ENCODE results near the gene LRRC3. TPM values are rescaled to one million over a fixed set of nuclear protein-coding genes. Genes with fewer than 3 reads are reported as not detected.

Gene LRRC3
- total RNA-seq, 2 donors from 2014 or later: 0.45 to 0.88 TPM

GRCh38 chr21:44418876-44419230 is 36.5 kb upstream of the LRRC3 start:
- DNase-seq (ENCODE audit: low spot score) (no peak), ATAC-seq (no peak)
- Mint-ChIP-seq H3K4me1 (ENCODE audit: low read depth in 2 of 2) (peaks cover 7 to 9% of the 10 kb centered on the region in 2 donors), H3K27me3 (no peaks in the 10 kb centered on the region), H3K9me3 (peaks cover 7% of the 10 kb centered on the region), H3K36me3 (peaks cover 7% of the 10 kb centered on the region), H3K4me3 (no peak overlapping the region), H3K27ac (no peak overlapping the region)

DNA sequence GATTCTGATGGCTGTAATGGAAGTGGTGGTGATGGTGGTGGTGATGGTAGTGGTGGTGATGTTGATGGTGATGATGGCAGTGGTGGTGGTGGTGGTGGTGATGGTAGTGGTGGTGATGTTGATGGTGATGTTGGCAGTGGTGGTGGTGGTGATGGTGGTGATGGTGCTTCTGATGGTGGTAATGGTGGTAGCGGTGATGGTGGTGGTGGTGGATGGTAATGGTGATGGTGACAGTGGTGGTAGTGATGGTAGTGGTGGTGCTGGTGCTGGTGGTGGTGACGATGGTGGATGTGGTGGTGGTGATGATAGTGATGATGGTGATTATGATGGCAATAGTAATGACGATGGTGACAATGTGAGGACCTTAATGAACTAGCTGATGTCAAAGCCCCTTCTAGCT is 35.6 kb upstream of the LRRC3 start:
- H3K4me1 Mint-ChIP-seq (ENCODE audit: low read depth in 2 of 2): peaks cover 7 to 9% of the 10 kb centered on the region in 2 donors
- no peak for ATAC-seq
- no peak for DNase-seq (ENCODE audit: low spot score)
- H3K27me3 Mint-ChIP-seq: no peaks in the 10 kb centered on the region
- H3K27ac Mint-ChIP-seq: no peak overlapping the region
- peaks cover 7% of the 10 kb centered on the region for H3K9me3 Mint-ChIP-seq
- no peak overlapping the region for H3K4me3 Mint-ChIP-seq
- peaks cover 7% of the 10 kb centered on the region for H3K36me3 Mint-ChIP-seq

- Mint-ChIP-seq H3K27me3 (no peaks in the 10 kb centered on the region), H3K27ac (no peak overlapping the region), H3K36me3 (peaks cover 7% of the 10 kb centered on the region), H3K4me1 (ENCODE audit: low read depth in 2 of 2) (peaks cover 7 to 9% of the 10 kb centered on the region in 2 donors), H3K9me3 (peaks cover 7% of the 10 kb centered on the region), H3K4me3 (no peak overlapping the region)
- DNase-seq (ENCODE audit: low spot score): no peak
- no peak for ATAC-seq
Measured at GRCh38 chr21:44420416-44421205, 34.7 kb upstream of the LRRC3 start.

GRCh38 chr21:44421901-44422840 is 33.1 kb upstream of the LRRC3 start:
- Mint-ChIP-seq H3K9me3 (peaks cover 7% of the 10 kb centered on the region), H3K27me3 (no peaks in the 10 kb centered on the region), H3K4me1 (ENCODE audit: low read depth in 2 of 2) (peaks cover 7 to 9% of the 10 kb centered on the region in 2 donors), H3K27ac (no peak overlapping the region), H3K36me3 (peaks cover 7% of the 10 kb centered on the region), H3K4me3 (no peak overlapping the region)
- ATAC-seq (no peak), DNase-seq (ENCODE audit: low spot score) (peak; percentile 34)

- H3K4me3 Mint-ChIP-seq: no peak overlapping the region
- ATAC-seq: no peak
- H3K27me3 Mint-ChIP-seq: no peaks in the 10 kb centered on the region
- H3K27ac Mint-ChIP-seq: no peak overlapping the region
- H3K36me3 Mint-ChIP-seq: peaks cover 7% of the 10 kb centered on the region
- peaks cover 7% of the 10 kb centered on the region for H3K9me3 Mint-ChIP-seq
- peaks cover 9 to 12% of the 10 kb centered on the region in 2 donors for H3K4me1 Mint-ChIP-seq (ENCODE audit: low read depth in 2 of 2)
- no peak for DNase-seq (ENCODE audit: low spot score)
Measured at GRCh38 chr21:44423312-44423821, 31.9 kb upstream of the LRRC3 start.

DNA sequence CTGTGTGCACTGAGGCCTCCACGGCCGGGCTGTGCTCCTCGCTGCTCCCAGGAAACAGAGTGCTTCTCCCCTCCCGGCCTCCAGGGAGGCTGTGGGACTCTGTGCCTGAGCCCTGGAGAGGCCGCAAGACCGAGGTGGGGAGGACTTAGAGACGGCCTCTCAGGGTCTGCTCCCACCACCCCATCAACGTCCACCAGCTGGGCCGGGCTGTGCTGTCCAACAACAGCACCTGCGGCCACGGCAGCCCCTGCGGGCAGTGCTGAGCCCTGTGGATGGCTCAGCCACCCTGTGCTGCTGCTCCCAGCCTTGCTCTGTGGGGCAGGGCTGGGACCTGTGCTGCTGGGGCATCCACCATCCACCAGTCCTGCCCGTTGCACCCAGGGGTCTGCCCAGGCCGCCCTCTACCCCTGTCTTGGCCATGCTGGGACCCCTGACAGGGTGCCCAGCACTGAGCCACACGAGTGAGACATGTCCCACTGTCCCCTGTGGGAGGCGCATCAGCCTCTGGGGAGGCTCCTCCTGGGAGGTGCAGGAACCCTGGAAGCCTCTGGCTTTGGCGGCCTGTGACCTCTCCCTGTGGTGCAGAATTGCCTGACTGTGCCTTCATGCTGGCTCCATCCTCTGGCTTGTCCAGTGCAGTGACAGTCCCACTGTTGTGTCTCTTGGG is 31.2 kb upstream of the LRRC3 start:
- H3K36me3 Mint-ChIP-seq: peaks cover 7% of the 10 kb centered on the region
- H3K4me3 Mint-ChIP-seq: no peak overlapping the region
- H3K27ac Mint-ChIP-seq: no peak overlapping the region
- ATAC-seq (no peak), DNase-seq (ENCODE audit: low spot score) (peak; percentile 35)
- peaks cover 7% of the 10 kb centered on the region for H3K9me3 Mint-ChIP-seq
- peaks cover 9 to 12% of the 10 kb centered on the region in 2 donors for H3K4me1 Mint-ChIP-seq (ENCODE audit: low read depth in 2 of 2)
- H3K27me3 Mint-ChIP-seq: no peaks in the 10 kb centered on the region

GRCh38 chr21:44424608-44425306 is 30.6 kb upstream of the LRRC3 start:
- ATAC-seq: no peak
- Mint-ChIP-seq H3K27ac (no peak overlapping the region), H3K36me3 (peaks cover under 1% of the 10 kb centered on the region), H3K4me3 (no peak overlapping the region), H3K27me3 (no peaks in the 10 kb centered on the region), H3K9me3 (peaks cover 1% of the 10 kb centered on the region), H3K4me1 (ENCODE audit: low read depth in 2 of 2) (peaks cover 2 to 6% of the 10 kb centered on the region in 2 donors)
- peak; percentile 53 for DNase-seq (ENCODE audit: low spot score)

- DNase-seq (ENCODE audit: low spot score): no peak
Measured at GRCh38 chr21:44425307-44425894, 29.9 kb upstream of the LRRC3 start.

GRCh38 chr21:44425895-44426662 is 29.2 kb upstream of the LRRC3 start:
- Mint-ChIP-seq H3K4me1 (ENCODE audit: low read depth in 2 of 2) (peaks cover 0 to 5% of the 10 kb centered on the region in 2 donors), H3K36me3 (peaks cover 5% of the 10 kb centered on the region), H3K27me3 (no peaks in the 10 kb centered on the region), H3K27ac (no peak overlapping the region), H3K9me3 (peaks cover 6% of the 10 kb centered on the region), H3K4me3 (no peak overlapping the region)
- peak; percentile 58 for DNase-seq (ENCODE audit: low spot score)
- ATAC-seq: no peak

More at GRCh38 chr21:44425307-44425894, 29.9 kb upstream of the LRRC3 start:
- peaks cover 3% of the 10 kb centered on the region for H3K9me3 Mint-ChIP-seq
- H3K36me3 Mint-ChIP-seq: no peaks in the 10 kb centered on the region
- no peak overlapping the region for H3K4me3 Mint-ChIP-seq
- peaks cover 0 to 5% of the 10 kb centered on the region in 2 donors for H3K4me1 Mint-ChIP-seq (ENCODE audit: low read depth in 2 of 2)
- no peaks in the 10 kb centered on the region for H3K27me3 Mint-ChIP-seq
- no peak overlapping the region for H3K27ac Mint-ChIP-seq
- no peak for ATAC-seq

DNA sequence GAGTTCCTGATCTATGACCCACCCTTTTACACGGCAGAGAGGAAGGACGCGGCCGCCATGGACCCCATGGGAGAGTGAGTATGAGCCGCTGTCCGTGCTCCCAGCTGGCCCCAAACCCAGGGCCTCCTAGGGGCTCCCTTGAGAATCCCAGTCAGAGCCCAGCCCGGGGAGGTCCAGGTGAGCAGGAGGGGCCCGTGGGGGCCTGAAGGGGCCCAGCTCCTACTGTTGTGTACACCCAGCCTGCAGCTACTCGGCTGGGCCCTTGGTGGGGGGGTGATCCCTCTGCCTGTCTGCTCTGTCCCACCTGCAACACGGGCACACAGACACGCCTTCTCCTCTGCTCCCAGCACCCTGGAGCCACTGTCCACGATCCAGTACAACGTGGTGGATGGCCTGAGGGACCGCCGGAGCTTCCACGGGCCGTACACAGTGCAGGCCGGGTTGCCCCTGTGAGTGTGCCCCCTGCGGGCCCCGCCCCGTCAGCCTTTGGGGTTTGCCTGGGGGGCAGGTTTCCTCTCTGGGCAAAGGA is 28.6 kb upstream of the LRRC3 start:
- peaks cover 6% of the 10 kb centered on the region for H3K9me3 Mint-ChIP-seq
- DNase-seq (ENCODE audit: low spot score) (peak; percentile 54), ATAC-seq (no peak)
- H3K4me3 Mint-ChIP-seq: no peak overlapping the region
- no peaks in the 10 kb centered on the region for H3K27me3 Mint-ChIP-seq
- peaks cover 10% of the 10 kb centered on the region for H3K36me3 Mint-ChIP-seq
- H3K27ac Mint-ChIP-seq: no peak overlapping the region
- H3K4me1 Mint-ChIP-seq (ENCODE audit: low read depth in 2 of 2): peaks cover 0 to 5% of the 10 kb centered on the region in 2 donors

GRCh38 chr21:44427241-44428120 is 27.8 kb upstream of the LRRC3 start:
- Mint-ChIP-seq H3K27ac (no peak overlapping the region), H3K4me3 (no peak overlapping the region), H3K4me1 (ENCODE audit: low read depth in 2 of 2) (peaks cover 0 to 5% of the 10 kb centered on the region in 2 donors), H3K36me3 (peaks cover 14% of the 10 kb centered on the region), H3K9me3 (peaks cover 6% of the 10 kb centered on the region), H3K27me3 (no peaks in the 10 kb centered on the region)
- ATAC-seq: no peak
- DNase-seq (ENCODE audit: low spot score): no peak
